ENCODE results near the gene GSTM2.
"Not testable (repeated sequence)": the region's sequence is repeated elsewhere in the genome, so short reads cannot be mapped to it uniquely, and the experiment has no call there.

The GSTM2 gene

DNA sequence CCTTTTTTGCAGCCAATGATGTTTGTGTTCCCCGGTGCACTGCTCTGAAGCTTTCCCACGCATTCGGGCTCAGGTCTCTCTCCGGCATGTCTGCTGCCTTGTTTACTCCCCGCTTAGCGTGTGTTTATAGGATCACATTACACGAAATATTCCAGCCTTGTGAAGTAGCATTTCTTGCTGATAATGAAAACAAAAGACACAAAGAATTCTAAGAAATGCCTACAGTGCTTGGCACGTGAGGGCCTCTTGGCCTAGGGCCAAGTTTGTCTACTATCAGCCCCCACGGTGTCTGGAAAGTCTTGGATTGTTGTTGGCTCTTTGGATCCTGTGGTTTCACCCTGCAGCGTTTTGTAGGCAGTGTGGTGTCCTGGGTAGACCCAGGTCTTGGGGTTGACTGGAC is 23.2 kb upstream of the GSTM2 start:
- DNase-seq (ENCODE audit: low spot score), result no peak

DNA sequence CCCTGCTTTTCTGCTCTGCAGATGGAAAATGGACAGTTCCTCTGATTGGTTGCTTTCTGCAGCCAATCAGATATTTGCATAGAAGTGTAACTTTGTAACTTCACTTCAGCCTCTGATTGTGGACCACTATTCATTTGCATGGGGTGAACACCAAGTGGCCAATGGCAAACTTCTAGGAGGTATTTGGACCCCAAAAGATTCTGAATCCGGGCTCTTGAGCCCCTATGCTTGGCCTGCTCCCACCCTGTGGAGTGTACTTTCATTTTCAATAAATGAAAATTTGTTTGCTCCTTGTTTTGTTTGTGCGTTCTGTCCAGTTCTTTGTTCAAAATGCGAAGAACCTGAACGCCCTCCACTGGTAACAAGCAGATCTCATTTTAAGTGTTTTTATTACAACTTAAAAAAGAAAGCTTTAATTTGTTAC is 18.4 kb upstream of the GSTM2 start:
- DNase-seq (ENCODE audit: low spot score), result no peak

DNA sequence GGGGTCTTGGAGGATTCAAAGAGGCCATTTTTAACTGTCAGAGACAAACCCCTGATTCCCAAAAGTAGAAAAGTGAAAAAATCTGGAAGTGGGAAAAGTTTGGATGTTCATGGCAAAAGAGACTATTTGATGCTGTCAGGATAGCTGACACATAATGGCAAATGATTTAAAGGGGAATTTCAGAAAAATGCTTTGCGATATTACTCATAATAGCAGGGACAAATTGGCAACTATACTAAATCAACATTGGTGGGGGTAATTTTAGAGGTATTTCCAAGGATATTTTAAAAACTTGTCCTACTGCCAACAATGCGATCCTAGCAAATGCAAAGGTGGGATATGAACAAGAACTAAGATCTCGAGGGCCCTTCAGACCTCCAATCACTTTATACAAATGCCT is 17.2 kb upstream of the GSTM2 start:
- DNase-seq (ENCODE audit: low spot score), result no peak

DNA sequence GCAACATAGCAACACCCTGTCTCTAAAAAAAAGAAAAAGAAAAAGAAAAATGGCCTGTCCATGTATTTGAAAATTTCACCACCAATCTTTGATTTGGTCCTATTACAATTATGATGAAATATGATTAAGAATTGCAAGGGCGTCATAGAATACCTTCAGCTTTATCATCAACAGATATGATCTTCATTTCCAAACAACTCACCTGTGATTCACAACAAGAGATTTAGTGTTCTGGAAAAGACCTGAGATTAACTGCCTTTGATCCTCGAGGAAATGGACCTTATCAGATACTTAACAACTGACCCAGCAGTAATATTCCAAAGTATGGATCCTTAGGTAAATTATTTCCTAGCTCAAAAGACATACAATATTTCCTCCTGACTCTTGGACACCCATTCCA is 15.5 kb upstream of the GSTM2 start:
- DNase-seq (ENCODE audit: low spot score), result peak; percentile 19

DNA sequence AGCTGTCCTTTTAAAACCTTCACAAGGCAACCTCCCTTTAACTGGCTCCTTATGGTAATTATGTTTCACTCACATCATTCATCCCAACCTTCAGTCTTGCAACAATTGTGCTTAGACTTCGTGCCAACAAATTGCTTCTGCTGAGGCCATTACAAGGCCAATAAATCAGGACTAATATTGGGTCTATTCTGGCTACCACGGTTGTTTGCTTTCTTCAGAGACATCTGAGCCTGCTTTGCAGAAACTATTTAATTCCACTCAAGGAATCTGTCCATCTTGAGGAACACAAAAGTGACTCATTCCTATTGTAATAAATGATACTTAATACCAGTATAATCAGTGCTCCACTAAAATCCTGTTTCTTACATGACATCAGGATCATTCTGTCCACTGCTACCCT is 14.6 kb upstream of the GSTM2 start:
- no peak for DNase-seq (ENCODE audit: low spot score)

DNA sequence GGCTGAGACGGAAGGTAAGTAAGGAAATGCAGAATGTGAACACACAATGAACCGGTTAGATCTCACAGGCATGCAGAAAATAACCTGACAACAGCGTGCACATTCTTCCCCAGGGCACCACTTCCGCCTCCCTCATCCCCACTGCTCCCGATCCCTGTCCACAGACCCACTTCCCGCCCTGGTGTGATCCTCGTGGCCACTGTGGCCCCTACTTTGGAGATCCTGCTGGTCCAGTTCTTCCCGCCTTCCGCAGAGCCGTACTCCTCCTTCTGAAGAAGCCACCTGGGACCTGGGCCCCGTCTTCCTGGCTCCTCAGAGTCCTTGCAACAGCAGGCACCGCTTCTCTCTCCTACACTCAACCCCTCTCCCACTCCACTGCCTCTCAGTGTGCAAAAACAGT is 13.3 kb upstream of the GSTM2 start:
- DNase-seq (ENCODE audit: low spot score), result no peak

DNA sequence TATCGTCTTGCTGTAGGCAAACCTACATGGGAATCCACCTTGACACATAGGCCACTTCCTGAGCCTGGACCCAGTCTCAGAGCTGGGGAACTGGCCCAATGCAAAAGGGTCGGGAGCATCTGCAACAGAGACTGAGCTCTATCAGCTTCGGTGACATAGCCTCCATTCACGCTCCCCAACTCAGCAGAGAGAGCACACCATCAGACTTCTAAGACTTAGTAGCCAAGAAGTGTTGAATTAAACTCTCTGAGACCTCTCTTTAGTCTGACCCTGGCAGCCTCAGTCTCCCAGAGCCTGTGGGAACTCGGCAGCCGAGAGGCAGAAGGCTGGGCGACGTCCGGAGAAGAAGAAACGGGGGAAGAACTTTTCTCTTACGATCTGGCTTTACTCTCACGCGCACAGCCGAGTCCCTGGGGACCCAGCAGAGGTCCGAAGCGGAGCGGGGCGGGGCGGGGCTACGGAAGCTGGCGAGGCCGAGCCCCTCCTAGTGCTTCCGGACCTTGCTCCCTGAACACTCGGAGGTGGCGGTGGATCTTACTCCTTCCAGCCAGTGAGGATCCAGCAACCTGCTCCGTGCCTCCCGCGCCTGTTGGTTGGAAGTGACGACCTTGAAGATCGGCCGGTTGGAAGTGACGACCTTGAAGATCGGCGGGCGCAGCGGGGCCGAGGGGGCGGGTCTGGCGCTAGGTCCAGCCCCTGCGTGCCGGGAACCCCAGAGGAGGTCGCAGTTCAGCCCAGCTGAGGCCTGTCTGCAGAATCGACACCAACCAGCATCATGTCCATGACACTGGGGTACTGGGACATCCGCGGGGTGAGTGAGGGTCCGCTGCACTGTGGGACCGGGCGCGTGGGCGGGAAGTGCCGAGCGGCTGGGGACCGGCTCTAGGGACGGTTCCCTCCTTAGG is 12.0 kb upstream of the GSTM2 start, which contains the start of gene GSTM4:
Gene GSTM4 (plus strand): TSS at position 485 of the 905 bp plus-strand sequence. CDS start 291 bp downstream, at position 776.
- DNase-seq (ENCODE audit: low spot score), result peak; percentile 79

DNA sequence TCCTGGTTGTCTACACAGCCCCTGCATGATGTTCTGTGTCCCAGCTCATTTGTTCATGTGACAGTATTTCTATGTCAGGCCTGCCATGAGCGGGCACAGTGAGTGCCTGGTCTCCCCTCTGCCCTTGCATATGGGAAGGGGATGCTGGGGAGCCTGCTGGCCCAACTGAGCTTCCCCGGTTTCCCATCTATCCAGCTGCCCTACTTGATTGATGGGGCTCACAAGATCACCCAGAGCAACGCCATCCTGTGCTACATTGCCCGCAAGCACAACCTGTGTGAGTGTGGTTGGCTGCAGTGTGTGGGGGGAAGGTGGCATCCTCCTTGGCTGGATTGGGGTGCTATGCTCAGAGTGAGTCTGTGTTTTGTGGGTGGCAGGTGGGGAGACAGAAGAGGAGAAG is 10.5 kb upstream of the GSTM2 start:
- no peak for DNase-seq (ENCODE audit: low spot score)

DNA sequence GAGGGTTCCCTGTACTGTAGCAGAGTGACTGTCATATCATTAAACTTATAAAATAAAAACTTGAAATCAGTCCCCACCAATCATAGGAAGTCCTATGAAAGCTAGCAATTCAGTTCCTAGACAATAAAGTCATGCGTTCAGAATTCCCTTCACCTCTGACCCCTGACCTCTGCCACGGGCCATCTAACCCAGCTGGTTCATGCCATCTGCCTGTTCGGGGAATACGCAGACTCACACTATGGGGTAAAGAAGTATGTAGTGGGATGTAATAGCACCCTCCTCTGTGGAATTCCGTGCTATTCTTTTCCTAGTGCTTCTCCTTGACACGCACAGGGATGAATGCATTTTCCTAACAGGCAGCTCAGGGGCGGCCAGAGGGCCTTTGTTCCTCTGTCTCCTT is 9.9 kb upstream of the GSTM2 start:
- DNase-seq (ENCODE audit: low spot score), result no peak

DNA sequence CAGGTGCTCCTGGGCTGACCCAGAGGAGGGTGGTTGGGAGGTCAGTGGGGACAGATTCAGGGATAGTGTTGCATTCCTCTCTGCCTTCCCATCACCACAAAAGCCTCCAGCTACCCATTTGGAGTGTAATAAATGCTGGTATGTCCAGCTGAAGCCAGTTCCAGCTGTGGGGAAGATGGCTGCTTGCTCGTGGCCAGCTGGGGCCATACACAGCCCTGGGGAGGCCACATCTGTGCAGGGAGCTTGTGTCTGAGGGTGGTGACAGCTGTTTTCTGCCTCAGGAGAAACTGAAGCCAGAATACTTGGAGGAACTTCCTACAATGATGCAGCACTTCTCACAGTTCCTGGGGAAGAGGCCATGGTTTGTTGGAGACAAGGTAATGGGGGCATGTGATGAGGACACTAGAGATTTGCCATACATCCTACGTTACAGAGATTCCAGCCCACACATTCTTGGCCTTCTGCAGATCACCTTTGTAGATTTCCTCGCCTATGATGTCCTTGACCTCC is 9.3 kb upstream of the GSTM2 start:
- DNase-seq (ENCODE audit: low spot score), result no peak

DNA sequence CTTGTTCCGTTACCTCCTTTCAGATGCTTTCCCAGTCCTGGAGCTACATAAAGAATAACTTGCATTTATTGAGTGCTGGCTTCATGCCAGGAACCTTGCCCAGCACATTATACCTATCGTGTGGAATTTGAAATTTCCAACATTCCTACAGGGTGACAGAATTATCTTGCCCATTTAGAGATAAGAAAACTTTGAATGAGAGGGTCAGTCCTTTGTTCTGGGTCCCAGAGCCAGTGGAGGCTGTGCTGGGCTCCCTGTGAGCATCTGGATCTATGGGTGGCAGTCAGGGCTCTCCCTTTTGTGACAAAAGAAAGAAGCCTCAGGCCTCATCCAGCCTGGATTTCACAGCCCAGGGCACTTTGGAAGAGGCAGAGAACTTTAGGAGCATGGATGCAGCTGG is 8.7 kb upstream of the GSTM2 start:
- DNase-seq (ENCODE audit: low spot score), result no peak

DNA sequence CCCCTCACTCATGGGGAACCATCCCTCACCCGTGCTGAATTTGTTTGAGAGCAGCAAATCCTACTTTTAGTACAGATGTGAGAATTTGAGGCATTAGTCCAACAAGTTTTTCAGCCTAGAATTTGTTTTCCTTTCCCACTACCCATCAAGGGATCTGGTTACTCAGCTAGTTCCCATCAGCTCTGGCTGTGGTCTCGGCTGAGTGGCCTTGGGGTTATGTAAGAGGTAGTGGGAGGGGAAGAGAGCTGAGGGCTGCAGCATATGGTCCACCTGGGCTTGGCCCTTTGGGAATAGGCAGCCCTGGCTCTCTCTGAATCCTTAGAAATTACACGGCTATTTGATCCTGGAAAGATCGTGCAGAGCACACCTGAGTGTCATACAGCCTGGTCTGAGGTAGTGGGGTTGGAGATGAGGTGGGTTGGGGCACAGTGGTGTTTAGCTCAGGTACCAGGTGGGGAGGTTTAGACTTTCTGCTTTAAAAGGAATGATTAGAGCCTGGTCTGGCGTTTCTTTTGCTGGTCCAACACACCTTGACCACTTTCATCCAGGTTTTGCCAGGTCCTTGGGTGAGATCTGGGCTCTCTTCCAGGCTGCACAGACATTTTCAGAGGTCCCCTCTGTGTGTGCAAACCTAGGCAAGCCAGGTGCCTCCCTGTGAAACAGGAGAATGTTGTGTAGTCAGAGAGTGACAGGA is 7.7 kb upstream of the GSTM2 start:
- no peak for DNase-seq (ENCODE audit: low spot score)

DNA sequence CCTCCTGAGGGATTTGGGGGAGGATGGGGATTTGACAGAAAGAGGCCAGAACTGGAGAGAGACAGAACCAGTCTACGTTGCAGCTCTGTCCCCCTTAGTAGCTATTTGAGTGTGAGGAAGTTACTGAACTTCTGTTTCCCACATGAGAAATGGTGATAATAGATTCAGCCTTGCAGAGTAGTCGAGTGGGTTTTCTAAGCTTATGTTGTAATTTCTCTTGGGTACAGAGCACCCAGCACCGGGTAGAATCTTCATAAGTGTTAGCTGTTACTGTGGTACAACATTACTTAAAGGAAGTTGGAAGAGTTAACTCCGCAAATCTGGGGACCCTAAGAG is 7.2 kb upstream of the GSTM2 start:
- not testable (repeated sequence) for DNase-seq (ENCODE audit: low spot score)

DNA sequence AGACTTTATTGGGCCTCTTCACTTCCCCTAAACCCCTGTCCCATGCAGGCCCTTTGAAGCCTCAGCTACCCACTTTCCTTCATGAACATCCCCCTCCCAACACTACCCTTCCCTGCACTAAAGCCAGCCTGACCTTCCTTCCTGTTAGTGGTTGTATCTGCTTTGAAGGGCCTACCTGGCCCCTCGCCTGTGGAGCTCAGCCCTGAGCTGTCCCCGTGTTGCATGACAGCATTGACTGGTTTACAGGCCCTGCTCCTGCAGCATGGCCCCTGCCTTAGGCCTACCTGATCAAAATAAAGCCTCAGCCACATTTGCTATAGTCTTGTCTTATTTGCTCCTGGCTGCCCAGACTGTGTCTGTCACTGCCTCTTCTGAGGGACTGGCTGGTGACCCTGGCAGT is 6.5 kb upstream of the GSTM2 start:
- DNase-seq (ENCODE audit: low spot score), result no peak

DNA sequence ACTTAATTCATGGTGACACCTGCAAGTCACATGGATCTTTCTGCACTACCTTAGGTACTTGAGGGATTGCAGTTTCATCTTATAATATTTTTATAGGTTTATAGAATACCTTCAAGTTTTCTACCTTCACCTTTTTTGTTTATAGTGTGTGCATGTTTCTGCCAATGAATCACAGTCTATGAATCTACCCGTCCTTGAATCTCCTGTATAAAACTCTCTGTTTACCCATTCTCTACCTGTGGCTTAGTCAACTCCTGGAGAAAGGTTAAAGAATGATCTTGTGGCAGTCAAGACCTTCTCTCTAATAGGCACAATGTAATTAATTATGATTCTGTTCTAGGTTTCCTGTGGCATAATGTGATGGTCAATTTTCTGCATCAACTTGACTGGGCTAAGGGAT is 3.2 kb upstream of the GSTM2 start:
- DNase-seq (ENCODE audit: low spot score), result no peak

DNA sequence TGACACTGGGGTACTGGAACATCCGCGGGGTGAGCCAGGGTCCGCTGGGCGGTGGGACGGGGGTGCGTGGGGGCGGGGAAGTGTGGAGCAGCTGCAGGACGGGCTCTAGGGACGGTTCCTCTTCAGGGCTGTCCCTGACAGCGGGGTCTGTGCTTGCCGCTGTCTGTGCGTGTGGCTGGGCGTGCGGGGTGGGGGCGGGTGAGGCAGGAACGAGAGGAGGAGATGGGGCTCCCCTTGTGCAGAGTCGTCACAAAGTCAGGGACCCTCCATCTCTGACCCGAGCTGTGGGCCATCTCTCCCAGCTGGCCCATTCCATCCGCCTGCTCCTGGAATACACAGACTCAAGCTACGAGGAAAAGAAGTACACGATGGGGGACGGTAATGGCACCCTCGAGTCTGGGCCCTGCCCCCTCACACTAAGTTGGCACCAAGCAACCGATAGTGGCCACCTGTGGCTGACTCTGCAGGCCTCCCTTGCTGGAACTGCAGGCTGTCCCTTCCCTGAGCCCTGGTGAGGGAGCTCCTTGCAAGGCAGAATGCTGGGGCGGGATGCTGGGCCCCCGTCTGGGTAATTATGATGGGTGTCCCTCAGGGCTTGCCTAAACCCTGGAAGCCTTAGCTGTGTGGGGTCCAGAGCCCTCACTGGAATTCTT is 392 bp downstream of the GSTM2 start:
- DNase-seq (ENCODE audit: low spot score), result no peak

DNA sequence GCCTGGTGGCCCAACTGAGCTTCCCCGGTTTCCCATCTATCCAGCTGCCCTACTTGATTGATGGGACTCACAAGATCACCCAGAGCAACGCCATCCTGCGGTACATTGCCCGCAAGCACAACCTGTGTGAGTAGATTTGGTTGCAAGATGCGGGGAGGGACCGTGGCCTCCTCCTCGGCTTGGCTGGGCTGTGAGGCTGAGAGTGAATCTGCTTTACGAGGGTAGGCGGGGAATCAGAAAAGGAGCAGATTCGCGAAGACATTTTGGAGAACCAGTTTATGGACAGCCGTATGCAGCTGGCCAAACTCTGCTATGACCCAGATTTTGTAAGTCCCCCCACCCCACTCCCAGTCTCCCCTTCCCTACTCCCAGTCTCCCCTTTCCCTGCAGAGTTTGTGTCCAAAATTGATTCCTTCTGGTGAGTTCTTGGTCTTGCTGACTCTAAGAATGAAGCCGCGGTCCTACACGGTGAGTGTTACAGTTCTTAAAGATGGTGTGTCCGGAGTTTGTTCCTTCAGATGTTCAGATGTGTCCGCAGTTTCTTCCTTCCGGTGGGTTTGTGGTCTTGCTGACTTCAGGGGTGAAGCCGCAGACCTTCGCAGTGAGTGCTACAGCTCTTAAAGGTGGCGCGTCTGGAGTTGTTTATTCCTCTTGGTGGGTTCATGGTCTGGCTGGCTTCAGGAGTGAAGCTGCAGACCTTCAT is 1.5 kb downstream of the GSTM2 start:
- DNase-seq (ENCODE audit: low spot score), result no peak

DNA sequence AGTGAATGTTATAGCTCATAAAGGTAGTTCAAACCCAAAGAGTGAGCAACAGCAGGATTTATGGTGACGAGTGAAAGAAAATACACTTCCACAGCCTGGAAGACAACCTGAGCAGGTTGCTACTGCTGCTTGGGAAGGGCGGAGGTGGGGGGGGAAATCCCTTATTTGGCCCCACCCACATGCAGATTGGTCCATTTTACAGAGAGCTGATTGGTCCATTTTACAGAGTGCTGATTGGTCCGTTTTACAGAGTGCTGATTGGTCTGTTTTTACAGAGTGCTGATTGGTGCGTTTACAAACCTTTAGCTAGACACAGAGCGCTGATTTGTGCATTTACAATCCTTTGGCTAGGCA is 2.1 kb downstream of the GSTM2 start:
- not testable (repeated sequence) for DNase-seq (ENCODE audit: low spot score)

DNA sequence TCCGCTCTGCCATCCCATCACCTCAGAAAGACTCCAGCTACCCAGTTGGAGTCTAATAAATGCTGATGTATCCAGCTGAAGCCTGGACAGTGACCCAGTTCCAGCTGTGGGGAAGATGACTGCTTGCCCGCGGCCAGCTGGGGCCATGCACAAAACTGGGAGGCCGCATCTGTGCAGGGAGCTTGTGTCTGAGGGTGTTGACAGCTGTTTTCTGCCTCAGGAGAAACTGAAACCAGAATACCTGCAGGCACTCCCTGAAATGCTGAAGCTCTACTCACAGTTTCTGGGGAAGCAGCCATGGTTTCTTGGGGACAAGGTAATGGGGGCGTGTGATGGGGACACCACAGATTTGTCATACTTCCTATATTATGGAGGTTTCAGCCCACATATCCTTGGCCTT is 3.2 kb downstream of the GSTM2 start:
- no peak for DNase-seq (ENCODE audit: low spot score)

DNA sequence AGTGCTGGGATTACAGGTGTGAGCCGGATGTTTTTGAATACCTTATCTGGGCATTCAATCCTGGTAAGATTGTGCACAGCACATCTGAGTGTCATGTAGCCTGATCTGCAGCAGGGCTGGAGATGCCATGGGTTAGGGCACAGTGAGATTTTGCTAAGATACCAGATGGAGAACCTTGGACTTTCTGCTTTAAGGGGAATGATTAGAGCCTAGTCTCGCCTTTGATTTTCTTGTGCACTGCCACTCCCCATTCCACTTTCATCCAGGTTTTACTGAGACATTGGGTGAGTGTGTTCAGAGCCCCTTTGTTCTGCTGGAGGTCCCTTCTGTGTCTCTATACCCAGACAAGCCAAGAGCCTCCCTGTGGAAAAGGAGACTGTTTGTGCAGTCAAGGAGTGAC is 6.0 kb downstream of the GSTM2 start:
- DNase-seq (ENCODE audit: low spot score), result not testable (repeated sequence)

DNA sequence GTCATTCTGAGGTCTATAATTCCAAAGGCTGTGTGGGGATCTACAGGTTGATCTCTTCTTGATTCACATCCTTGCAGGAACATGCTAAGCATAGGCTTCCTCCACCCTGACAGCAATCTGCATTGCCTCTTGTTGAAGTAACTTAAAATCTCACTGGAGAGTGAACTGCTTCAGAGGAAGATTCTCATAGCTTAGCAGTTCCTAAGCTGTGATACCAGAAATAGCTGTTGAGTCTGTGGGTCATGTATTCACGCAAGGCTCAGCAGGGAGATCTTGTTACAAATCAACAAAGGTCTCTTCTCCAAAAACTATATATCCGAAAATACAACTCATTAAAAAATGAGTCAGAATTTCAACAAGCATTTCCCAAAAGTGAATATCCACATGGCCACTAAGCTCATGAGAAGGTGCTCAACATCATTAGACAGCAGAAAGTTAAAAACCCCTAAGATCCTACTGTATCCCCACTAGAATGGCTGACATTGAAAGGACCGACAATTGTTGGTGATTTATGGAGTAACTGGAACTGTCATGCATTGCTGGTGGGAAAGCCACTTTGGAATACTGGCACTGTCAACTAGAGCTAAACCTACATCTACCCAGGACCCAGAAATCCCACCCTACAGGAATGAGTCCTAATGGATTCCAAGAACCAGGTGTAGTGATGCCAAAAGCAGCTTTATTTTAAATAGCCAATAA is 9.0 kb downstream of the GSTM2 start:
- DNase-seq (ENCODE audit: low spot score), result not testable (repeated sequence)

DNA sequence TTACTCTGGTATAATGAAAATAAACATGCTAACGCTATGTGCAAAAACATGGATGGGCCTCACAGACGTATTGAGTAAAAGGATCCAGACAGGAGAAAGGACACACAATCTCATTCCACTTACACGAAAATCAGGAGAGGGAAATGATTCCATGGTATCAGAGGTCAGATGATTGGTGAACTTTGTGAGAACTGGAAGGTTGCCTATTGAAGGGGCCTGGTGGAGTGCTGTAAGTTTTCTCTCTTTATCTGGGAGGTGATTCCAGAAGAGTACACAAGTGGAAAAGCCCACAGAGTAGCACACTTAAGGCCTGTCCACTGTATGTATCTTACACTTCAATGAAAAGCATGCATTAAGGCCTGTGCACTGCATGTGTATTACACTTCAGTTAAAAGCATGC is 9.6 kb downstream of the GSTM2 start:
- no peak for DNase-seq (ENCODE audit: low spot score)

All from LoVo (cell line).